Measurements from ENCODE around the gene THAP6.
"Not testable (repeated sequence)": the region's sequence is repeated elsewhere in the genome, so short reads cannot be mapped to it uniquely, and the experiment has no call there.

The THAP6 gene

GRCh38 chr4:75527482-75527881 lies 13.2 kb downstream of the THAP6 start:
- no peak for DNase-seq

- DNase-seq: no peak
These were observed 16.5 kb downstream of the THAP6 start for GRCh38 chr4:75530556-75531322.

- DNase-seq: not testable (repeated sequence)
These were observed 17.4 kb downstream of the THAP6 start for GRCh38 chr4:75531536-75532143.

- not testable (repeated sequence) for DNase-seq
These were observed 19.1 kb downstream of the THAP6 start for GRCh38 chr4:75533339-75533887.

GRCh38 chr4:75533926-75534325 lies 19.7 kb downstream of the THAP6 start:
- DNase-seq: not testable (repeated sequence)

GRCh38 chr4:75537308-75537707 lies 23.0 kb downstream of the THAP6 start:
- DNase-seq: not testable (repeated sequence)

- DNase-seq: peak; percentile 61
These were observed 28.6 kb downstream of the THAP6 start for GRCh38 chr4:75542824-75543223.

- DNase-seq: peak; percentile 12
These were observed 29.9 kb downstream of the THAP6 start for GRCh38 chr4:75544220-75544619.

- no peak for DNase-seq
These were observed 30.6 kb downstream of the THAP6 start for GRCh38 chr4:75544870-75545269.

GRCh38 chr4:75545526-75545925 lies 31.3 kb downstream of the THAP6 start:
- DNase-seq: peak; percentile 50

GRCh38 chr4:75547647-75548387 lies 33.5 kb downstream of the THAP6 start:
- DNase-seq: peak; percentile 59

- DNase-seq: no peak
These were observed 34.7 kb downstream of the THAP6 start for GRCh38 chr4:75549019-75549418.

- DNase-seq: no peak
These were observed 38.2 kb downstream of the THAP6 start for GRCh38 chr4:75552452-75552851.

GRCh38 chr4:75555294-75556164 lies 41.3 kb downstream of the THAP6 start, which contains the start of gene ODAPH:
Gene ODAPH (plus strand): TSS chr4:75556066. CDS start chr4:75556083, 17 bp downstream.
- peak; percentile 54 for DNase-seq

GRCh38 chr4:75557696-75558095 lies 43.4 kb downstream of the THAP6 start:
- DNase-seq: no peak

GRCh38 chr4:75561789-75562188 lies 47.5 kb downstream of the THAP6 start:
- DNase-seq: no peak

GRCh38 chr4:75564023-75564422 lies 49.8 kb downstream of the THAP6 start:
- no peak for DNase-seq

GRCh38 chr4:75565481-75565880 lies 51.2 kb downstream of the THAP6 start:
- no peak for DNase-seq

- DNase-seq: no peak
These were observed 52.6 kb downstream of the THAP6 start for GRCh38 chr4:75566911-75567310.

GRCh38 chr4:75567725-75568124 lies 53.5 kb downstream of the THAP6 start:
- no peak for DNase-seq
